ENCODE measurements around the gene NRXN3.

The NRXN3 gene

GRCh38 chr14:79325557-79325956, 1155.4 kb downstream of the NRXN3 start:
- DNase-seq = peak; percentile 61

DNA sequence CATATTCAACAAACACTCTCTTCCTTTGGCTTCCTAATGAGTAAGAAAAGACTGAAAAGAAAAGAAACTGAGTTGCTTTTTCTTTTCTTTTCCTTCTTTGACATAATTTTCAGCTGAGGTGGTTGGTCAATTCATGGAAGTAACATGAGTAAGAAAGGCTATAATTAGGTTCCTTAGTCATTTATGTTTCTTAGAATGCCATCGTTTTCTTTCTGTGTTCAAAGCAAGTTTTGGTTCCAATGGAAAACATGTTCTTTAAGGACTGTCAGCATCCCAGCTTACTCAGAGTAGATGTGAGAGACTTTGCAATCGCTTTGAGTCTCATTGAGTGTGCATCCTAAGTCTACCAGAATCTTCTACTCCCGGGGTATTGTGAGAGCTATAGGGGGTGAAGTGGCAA, 1158.7 kb downstream of the NRXN3 start:
- peak; percentile 41 for DNase-seq

DNA sequence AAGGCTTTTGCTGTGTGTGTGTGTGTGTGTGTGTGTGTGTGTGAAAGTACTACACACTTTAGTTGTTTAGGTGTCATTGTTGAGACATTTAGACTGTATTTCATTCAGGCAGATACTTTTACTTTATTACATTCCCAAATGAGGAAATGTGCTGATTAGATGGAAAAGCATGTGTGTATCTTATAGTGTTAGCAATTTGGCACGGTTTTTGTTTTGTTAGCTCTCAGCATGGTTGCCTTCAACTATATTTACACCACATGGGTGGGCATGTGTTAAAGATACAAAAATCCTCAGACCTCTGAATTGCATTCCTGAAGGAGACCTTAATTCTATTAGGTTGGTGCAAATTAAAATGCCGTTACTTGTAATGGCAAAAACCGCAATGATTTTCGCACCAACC, 1161.7 kb downstream of the NRXN3 start:
- no peak for DNase-seq

DNA sequence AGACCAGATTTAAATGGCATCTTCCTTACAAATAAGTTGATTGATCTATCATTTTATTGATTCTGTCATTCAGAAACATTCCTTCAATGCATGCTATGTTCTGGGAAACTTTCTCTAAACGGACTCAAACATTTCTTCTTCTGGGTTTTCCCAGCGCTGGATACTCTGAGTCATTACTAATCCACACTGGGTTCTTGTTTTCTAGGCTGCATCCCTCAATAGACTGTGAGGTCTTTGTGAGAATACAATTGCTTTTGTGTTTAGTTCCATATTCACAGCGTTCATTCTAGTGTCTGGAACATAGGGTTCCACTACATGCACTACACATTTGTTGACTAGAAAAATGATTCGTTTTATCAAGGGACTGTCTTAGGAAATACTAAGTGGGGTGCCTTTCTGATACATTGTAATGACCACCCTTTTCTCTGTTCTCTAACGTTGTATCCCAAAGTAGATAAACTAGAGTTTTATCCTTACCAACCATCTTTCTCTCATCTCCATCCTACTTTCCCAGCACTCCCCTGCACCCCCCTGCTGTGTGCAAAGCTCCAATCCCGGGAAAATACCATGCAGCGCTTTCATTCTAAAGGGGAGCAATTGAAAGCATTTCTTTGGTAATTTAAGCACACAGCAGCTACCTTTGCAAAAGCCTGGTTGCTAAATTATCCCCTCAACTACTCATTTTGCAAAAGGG, 1162.5 kb downstream of the NRXN3 start:
- peak; percentile 19 for DNase-seq

- no peak for DNase-seq
These were observed 1163.0 kb downstream of the NRXN3 start for GRCh38 chr14:79333198-79333546.

GRCh38 chr14:79334272-79334671, 1164.1 kb downstream of the NRXN3 start:
- peak; percentile 25 for DNase-seq

DNA sequence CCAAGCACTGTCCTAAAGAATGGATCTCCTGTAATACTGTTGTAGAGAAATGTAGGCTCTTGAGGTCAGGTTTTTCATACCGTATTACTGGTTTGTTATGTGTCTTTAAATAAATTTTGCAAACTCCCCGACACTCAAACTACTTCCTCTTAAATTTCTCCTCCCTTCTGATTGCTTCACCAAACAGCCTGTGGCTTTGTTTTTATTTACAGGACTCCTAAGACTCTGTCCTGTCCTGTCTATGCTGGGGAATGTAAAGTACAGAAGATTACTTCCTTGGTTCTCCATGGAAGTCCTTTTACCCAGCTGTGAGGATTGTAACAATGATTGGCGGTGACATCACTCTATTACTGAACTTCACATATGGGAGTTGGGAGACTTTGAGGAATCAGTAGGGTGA, 1167.6 kb downstream of the NRXN3 start:
- no peak for DNase-seq

- DNase-seq = no peak
These were observed 1172.8 kb downstream of the NRXN3 start for GRCh38 chr14:79342942-79343341.

GRCh38 chr14:79351011-79351410, 1180.8 kb downstream of the NRXN3 start:
- DNase-seq = no peak

DNA sequence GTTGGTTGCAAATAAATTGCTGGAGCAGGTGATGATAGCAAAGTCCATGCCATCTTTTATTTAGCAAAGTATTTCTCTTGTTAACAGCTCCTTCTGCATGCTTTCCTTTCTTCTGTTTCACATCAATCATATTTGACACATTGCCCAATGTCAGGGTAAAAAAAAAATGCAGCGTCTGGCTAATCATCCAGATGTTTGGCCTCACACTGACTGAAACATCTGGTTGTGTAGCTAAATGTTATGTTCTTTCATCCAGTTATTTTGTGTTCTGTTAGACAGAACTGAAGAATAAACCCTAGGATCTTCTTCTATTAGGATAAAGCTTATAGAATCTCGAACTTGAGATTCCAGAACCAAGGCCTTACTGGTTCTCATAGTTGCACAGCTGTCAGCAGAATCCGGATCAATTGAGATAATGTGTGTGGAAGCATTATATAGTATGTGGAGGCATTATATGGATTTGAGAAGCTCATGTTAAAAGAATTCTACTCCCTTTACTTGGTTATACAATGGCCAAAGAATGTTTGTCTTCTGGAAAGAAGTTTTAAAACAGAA, 1182.0 kb downstream of the NRXN3 start:
- peak; percentile 40 for DNase-seq

GRCh38 chr14:79354336-79354735, 1184.2 kb downstream of the NRXN3 start:
- DNase-seq = no peak

DNA sequence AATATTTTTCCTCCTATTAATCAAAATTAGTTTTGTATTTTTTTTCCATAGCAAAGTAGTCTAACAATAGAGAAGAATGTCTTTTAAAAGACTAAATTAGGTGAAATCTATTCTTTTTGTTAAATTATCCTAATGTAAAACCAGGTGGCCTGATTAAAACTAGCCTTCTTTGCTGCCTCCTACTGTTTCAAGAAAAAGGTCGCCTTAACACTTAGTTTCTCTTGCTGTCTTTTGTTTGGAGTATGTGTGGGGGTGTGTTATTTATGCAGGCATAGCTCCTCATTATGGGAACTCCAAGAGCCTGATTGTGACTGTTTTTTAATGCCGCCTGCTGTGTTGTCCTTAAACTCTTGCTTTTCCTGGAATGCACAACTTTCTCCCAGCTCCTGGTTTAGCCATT, 1185.9 kb downstream of the NRXN3 start:
- peak; percentile 56 for DNase-seq

- no peak for DNase-seq
These were observed 1187.1 kb downstream of the NRXN3 start for GRCh38 chr14:79357307-79357706.

- peak; percentile 86 for DNase-seq
These were observed 1193.1 kb downstream of the NRXN3 start for GRCh38 chr14:79363291-79363690.

DNA sequence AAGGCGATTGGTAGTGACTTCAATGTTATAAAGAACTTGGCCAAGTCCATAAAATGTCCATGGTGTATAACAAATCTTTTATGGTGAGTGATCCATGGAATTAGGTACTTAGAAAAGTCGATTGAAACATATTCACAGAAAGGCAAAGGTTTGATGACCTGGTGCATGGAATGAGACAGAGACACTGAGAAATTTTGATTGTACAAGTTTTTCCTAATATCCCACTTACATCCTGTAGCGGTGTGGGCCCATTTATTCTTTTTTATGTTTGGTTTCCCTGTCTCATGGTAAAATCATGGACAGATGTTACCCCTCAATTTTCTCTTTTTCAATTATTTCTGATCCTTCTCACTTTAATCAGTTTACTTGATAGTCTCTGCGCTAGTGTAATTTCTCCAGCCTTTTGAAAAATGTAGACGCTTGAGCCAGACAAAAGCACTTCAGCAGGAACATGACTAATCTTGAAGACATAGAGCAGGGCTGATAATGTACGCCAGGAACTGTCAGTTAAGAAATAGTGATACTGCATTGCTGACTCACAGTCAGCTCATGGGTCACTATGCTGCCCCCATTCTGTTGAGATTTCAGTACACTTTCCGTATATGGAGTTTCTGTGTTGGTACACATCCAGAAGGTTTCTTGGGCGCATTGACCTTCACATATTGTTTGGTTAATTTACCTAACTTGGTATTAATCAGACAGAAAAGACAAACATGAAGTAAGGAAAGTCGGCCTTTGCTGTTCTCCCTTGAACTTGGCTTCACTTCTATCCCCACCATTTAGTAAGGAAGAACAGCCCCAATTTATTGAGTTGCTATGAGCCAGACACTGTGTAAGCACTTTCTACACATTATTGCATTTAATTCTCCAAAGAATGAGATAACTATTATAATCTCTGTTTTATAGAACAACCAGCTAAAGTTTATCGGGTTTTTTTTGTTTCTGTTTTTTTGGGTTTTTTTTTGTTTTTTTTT, 1199.5 kb downstream of the NRXN3 start:
- peak; percentile 28 for DNase-seq

GRCh38 chr14:79370969-79371368, 1200.8 kb downstream of the NRXN3 start:
- no peak for DNase-seq

DNA sequence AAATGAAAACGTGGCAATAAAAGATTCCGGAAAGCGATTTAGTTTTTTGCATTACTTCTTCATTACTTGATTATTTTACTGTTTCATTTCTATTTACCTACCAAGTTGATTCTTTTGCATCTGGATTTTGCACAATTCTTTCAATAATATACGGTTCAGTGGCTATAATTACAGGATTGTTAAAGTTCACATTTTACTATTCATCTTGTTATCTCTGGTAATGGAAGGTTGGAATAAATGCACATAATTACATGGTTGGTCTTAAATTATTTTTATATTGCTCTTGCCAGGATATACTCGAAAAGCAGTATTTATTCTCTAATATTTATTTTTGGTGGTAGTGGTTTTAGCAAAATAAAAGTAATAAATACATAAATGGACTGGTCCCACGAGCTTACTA, 1203.3 kb downstream of the NRXN3 start:
- DNase-seq = peak; percentile 80

DNA sequence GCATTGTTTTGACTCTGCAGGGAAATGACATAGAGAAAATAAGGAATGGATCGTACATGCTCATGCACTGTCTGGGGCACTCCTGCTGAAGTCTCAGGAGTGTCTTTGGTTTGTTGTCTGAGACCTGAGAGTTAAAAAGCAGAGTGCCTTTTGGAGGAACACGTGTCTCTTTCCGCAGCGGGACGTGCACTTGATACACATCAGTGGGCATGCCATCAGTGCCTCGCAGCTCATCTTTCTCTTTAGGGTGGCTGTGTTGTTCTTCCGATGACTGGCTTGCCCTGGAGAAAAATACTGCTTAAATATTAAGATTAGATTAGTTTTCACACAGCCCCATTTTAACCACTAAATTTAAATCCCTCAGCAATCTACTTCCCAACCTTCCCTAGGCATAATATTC, 1205.2 kb downstream of the NRXN3 start:
- DNase-seq = no peak

- DNase-seq = no peak
These were observed 1206.4 kb downstream of the NRXN3 start for GRCh38 chr14:79376557-79376956.

GRCh38 chr14:79378020-79378419, 1207.8 kb downstream of the NRXN3 start:
- DNase-seq = peak; percentile 21

GRCh38 chr14:79379266-79379665, 1209.1 kb downstream of the NRXN3 start:
- no peak for DNase-seq

GRCh38 chr14:79383031-79383430, 1212.9 kb downstream of the NRXN3 start:
- peak; percentile 29 for DNase-seq

DNA sequence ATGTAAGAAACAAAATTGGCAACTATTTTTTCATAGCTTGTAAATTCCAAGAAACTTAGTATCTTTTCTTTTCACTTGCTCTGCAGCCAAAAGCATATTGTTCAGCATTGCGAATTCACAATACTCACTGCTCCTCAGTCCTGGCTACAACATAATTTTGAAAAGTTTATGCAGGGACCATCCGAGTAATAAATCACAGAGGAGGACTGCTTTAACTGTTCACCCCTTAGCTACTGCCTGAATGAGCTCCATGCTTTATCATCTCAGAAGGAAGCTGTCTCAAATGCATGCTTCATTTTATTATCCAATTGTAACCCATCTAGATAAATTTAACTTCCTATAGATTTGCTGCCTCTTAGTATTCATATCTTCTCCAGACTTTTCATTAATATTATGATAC, 1213.3 kb downstream of the NRXN3 start:
- DNase-seq = no peak

DNA sequence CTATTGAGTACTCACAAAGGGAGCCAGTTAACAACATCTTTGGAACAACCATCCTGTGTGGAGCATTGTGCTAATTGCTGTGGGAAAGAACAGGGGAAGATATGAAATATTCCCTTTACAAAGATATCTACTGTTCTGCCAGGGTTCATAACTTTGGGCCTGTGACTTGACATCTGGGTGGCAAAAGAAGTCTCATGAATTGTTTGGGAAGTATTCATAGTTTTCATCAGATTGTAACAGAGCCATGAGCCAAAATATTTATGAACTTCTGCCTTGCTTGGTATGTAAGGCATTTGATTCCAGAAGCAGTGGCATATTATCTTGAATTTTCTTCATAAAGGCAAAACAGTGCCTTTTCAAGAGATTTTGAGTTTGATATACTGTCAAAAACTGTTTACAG, 1224.9 kb downstream of the NRXN3 start:
- DNase-seq = no peak
